ENCODE results near the gene IL17RC. TPM values are rescaled to one million over a fixed set of nuclear protein-coding genes. Genes with fewer than 3 reads are reported as not detected.
"Not testable (repeated sequence)": the region's sequence is repeated elsewhere in the genome, so short reads cannot be mapped to it uniquely, and the experiment has no call there.

Gene IL17RC
- total RNA-seq, 1 donor from 2014 or later: 36.6 TPM

GRCh38 chr3:9875448-9875847 lies 41.5 kb upstream of the IL17RC start:
- H3K36me3 Mint-ChIP-seq (ENCODE audit: unreplicated experiment): no peaks in the 10 kb centered on the region
- no peak for DNase-seq (ENCODE audit: extremely low spot score, unreplicated experiment)
- no peaks in the 10 kb centered on the region for H3K27me3 Mint-ChIP-seq (ENCODE audit: unreplicated experiment)
- no peak overlapping the region for H3K4me3 Mint-ChIP-seq (ENCODE audit: unreplicated experiment)
- no peak for TF ChIP-seq CTCF (IDR thresholded peaks at IDR 0.05)
- peaks cover 19% of the 10 kb centered on the region for H3K4me1 Mint-ChIP-seq (ENCODE audit: unreplicated experiment)
- no peak overlapping the region for H3K27ac Mint-ChIP-seq (ENCODE audit: unreplicated experiment)
- H3K9me3 Mint-ChIP-seq (ENCODE audit: unreplicated experiment): no peaks in the 10 kb centered on the region

GRCh38 chr3:9876255-9876654 lies 40.6 kb upstream of the IL17RC start:
- not testable (repeated sequence) for H3K9me3 Mint-ChIP-seq (ENCODE audit: unreplicated experiment); DNase-seq (ENCODE audit: extremely low spot score, unreplicated experiment); H3K27ac Mint-ChIP-seq (ENCODE audit: unreplicated experiment); H3K36me3 Mint-ChIP-seq (ENCODE audit: unreplicated experiment); H3K27me3 Mint-ChIP-seq (ENCODE audit: unreplicated experiment); H3K4me3 Mint-ChIP-seq (ENCODE audit: unreplicated experiment)
- peaks cover 18% of the 10 kb centered on the region for H3K4me1 Mint-ChIP-seq (ENCODE audit: unreplicated experiment)

GRCh38 chr3:9876991-9877390 lies 39.9 kb upstream of the IL17RC start:
- H3K9me3 Mint-ChIP-seq (ENCODE audit: unreplicated experiment): no peaks in the 10 kb centered on the region
- no peak overlapping the region for H3K27ac Mint-ChIP-seq (ENCODE audit: unreplicated experiment)
- no peak overlapping the region for H3K4me3 Mint-ChIP-seq (ENCODE audit: unreplicated experiment)
- no peak for TF ChIP-seq CTCF (IDR thresholded peaks at IDR 0.05)
- H3K4me1 Mint-ChIP-seq (ENCODE audit: unreplicated experiment): peaks cover 11% of the 10 kb centered on the region
- no peaks in the 10 kb centered on the region for H3K36me3 Mint-ChIP-seq (ENCODE audit: unreplicated experiment)
- no peaks in the 10 kb centered on the region for H3K27me3 Mint-ChIP-seq (ENCODE audit: unreplicated experiment)
- DNase-seq (ENCODE audit: extremely low spot score, unreplicated experiment): no peak

- no peak overlapping the region for H3K27ac Mint-ChIP-seq (ENCODE audit: unreplicated experiment)
- peaks cover 10% of the 10 kb centered on the region for H3K4me1 Mint-ChIP-seq (ENCODE audit: unreplicated experiment)
- TF ChIP-seq CTCF (IDR thresholded peaks at IDR 0.05): no peak
- no peaks in the 10 kb centered on the region for H3K27me3 Mint-ChIP-seq (ENCODE audit: unreplicated experiment)
- no peaks in the 10 kb centered on the region for H3K9me3 Mint-ChIP-seq (ENCODE audit: unreplicated experiment)
- H3K36me3 Mint-ChIP-seq (ENCODE audit: unreplicated experiment): no peaks in the 10 kb centered on the region
- H3K4me3 Mint-ChIP-seq (ENCODE audit: unreplicated experiment): no peak overlapping the region
- DNase-seq (ENCODE audit: extremely low spot score, unreplicated experiment): no peak
Observed at GRCh38 chr3:9878700-9879099, 38.2 kb upstream of the IL17RC start.

- no peak for TF ChIP-seq CTCF (IDR thresholded peaks at IDR 0.05)
Observed at GRCh38 chr3:9879830-9880549, 36.9 kb upstream of the IL17RC start, which contains the start of gene CIDEC. CIDEC (minus strand) TSS chr3:9880253; CDS start chr3:9878486, 1,767 bp downstream.

More at GRCh38 chr3:9879830-9880549, 36.9 kb upstream of the IL17RC start, which contains the start of gene CIDEC:
- H3K4me3 Mint-ChIP-seq (ENCODE audit: unreplicated experiment): no peak within 1 kb of the TSS
- no peak for DNase-seq (ENCODE audit: extremely low spot score, unreplicated experiment)
- no peak within 1 kb of the TSS for H3K27ac Mint-ChIP-seq (ENCODE audit: unreplicated experiment)
- H3K9me3 Mint-ChIP-seq (ENCODE audit: unreplicated experiment): no peaks in the 10 kb centered on the region
- no peaks in the 10 kb centered on the region for H3K27me3 Mint-ChIP-seq (ENCODE audit: unreplicated experiment)
- H3K36me3 Mint-ChIP-seq (ENCODE audit: unreplicated experiment): no peaks in the 10 kb centered on the region
- H3K4me1 Mint-ChIP-seq (ENCODE audit: unreplicated experiment): peaks cover 17% of the 10 kb centered on the region

Measured in osteocyte (in vitro differentiated cells).